Activated T-helper 17 cell treated with anti-CD3 and anti-CD28 coated beads, Interleukin-2, amount 50 U/mL, for 72 hours (primary cell): ENCODE results near the gene ZRANB1. TPM values are rescaled to one million over a fixed set of nuclear protein-coding genes. Genes with fewer than 3 reads are reported as not detected.

Experiments
- ATAC-seq: fragments of 150-1000 bp; cut with Tn5 transposase; replicated peaks from 2 replicates; pipeline ENCODE4 v1.10.0; 2021; ENCODE audit warnings: mild to moderate bottlenecking, moderate library complexity
- H3K27ac Mint-ChIP-seq: one replicate; pipeline ENCODE4 v1.8.0; 2022; ENCODE audit warnings: mixed read lengths
- H3K27me3 Mint-ChIP-seq: one replicate; pipeline ENCODE4 v1.8.0; 2022; ENCODE audit warnings: mixed read lengths
- H3K36me3 Mint-ChIP-seq: one replicate; pipeline ENCODE4 v1.8.0; 2022; ENCODE audit warnings: low read depth, mild to moderate bottlenecking, mixed read lengths
- H3K4me1 Mint-ChIP-seq: one replicate; pipeline ENCODE4 v1.8.0; 2022; ENCODE audit warnings: mixed read lengths
- H3K4me3 Mint-ChIP-seq: one replicate; pipeline ENCODE4 v1.8.0; 2022; ENCODE audit warnings: mild to moderate bottlenecking, mixed read lengths
- H3K9me3 Mint-ChIP-seq: one replicate; pipeline ENCODE4 v1.8.0; 2022; ENCODE audit warnings: mixed read lengths
- total RNA-seq, 2 donors: library from RNA; stranded (reverse); gene quantifications; one replicate each; pipeline ENCODE4 v1.2.3, GENCODE V29; 2022

The ZRANB1 gene
- total RNA-seq, 2 donors from 2014 or later = 7.9 to 8.7 TPM

- H3K4me1 Mint-ChIP-seq = peaks cover 24% of the 10 kb centered on the region
- no peaks in the 10 kb centered on the region for H3K9me3 Mint-ChIP-seq
- no peak overlapping the region for H3K4me3 Mint-ChIP-seq
- H3K27ac Mint-ChIP-seq = no peak overlapping the region
- no peaks in the 10 kb centered on the region for H3K27me3 Mint-ChIP-seq
- peaks cover 40% of the 10 kb centered on the region for H3K36me3 Mint-ChIP-seq
- ATAC-seq = no peak
Measured at GRCh38 chr10:124942317-124943169, 620 bp downstream of the ZRANB1 start.

- no peaks in the 10 kb centered on the region for H3K9me3 Mint-ChIP-seq
- peaks cover 48% of the 10 kb centered on the region for H3K36me3 Mint-ChIP-seq
- H3K4me3 Mint-ChIP-seq = peak overlapping the region; percentile 13
- peak overlapping the region; percentile 71 for H3K27ac Mint-ChIP-seq
- H3K4me1 Mint-ChIP-seq = peaks cover 27% of the 10 kb centered on the region
- ATAC-seq = peak; percentile 62
- no peaks in the 10 kb centered on the region for H3K27me3 Mint-ChIP-seq
Measured at GRCh38 chr10:124943301-124944092, 1.6 kb downstream of the ZRANB1 start.

DNA sequence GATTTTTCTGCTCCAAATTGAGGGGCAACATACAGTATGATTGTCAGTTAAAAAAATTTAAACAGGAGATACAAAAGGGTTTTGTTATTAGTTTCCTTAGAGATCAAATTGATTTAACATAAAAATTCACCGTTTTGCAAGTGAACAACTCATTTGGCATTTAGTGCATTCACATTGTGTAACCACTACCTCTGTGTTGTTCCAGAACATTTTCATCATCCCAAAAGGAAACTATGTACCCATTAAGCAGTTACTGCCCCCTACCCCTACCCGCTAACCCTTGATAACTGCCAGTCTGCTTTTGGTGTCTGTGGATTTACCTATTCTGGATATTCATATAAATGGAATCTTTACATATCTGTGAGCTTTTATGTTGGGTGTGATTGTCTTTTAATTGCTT, 3.1 kb downstream of the ZRANB1 start:
- no peak overlapping the region for H3K4me3 Mint-ChIP-seq
- H3K9me3 Mint-ChIP-seq = no peaks in the 10 kb centered on the region
- H3K27ac Mint-ChIP-seq = no peak overlapping the region
- H3K4me1 Mint-ChIP-seq = peaks cover 27% of the 10 kb centered on the region
- no peaks in the 10 kb centered on the region for H3K27me3 Mint-ChIP-seq
- ATAC-seq = no peak
- peaks cover 61% of the 10 kb centered on the region for H3K36me3 Mint-ChIP-seq

DNA sequence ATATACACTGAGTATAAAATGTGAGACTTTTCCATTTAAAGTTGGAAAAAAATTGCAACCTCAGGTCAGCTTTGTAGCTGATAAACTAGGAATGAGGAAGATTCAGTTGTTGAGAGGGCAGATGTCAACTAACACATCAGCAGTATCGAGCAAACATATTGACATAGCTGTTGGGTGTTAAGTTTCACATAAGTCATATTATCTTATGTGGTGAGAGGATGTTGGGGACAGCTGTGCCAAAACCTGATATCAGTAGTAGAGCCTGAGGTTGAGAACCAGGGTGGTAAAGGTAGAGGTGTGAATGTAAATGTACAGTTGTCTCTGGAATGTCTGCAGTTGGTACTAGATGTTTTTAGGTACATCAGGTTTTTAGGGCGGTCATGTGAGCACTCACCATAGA, 5.0 kb downstream of the ZRANB1 start:
- no peak overlapping the region for H3K27ac Mint-ChIP-seq
- H3K9me3 Mint-ChIP-seq = no peaks in the 10 kb centered on the region
- H3K4me1 Mint-ChIP-seq = peaks cover 26% of the 10 kb centered on the region
- no peak overlapping the region for H3K4me3 Mint-ChIP-seq
- peaks cover 61% of the 10 kb centered on the region for H3K36me3 Mint-ChIP-seq
- no peaks in the 10 kb centered on the region for H3K27me3 Mint-ChIP-seq
- peak; percentile 23 for ATAC-seq

DNA sequence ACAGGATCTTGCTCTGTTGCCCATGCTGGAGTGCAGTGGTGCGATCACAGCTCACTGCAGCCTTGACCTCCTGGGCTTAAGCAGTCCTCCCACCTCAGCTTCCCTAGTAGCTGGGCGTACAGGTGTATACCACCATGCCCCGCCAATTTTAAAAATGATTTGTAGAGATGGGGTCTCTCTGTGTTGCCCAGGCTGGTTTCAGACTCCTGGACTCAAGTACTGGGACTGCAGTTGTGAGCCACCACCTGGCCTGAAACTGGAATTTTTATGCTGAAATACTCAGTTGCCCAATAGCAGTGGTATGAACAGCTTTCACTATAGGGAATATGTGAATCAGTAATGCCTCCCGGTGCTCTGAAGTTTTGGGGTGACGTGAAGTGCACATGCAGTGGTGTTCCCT, 7.6 kb downstream of the ZRANB1 start:
- Mint-ChIP-seq H3K27me3 (no peaks in the 10 kb centered on the region), H3K4me1 (peaks cover 16% of the 10 kb centered on the region), H3K4me3 (no peak overlapping the region), H3K27ac (no peak overlapping the region), H3K36me3 (peaks cover 54% of the 10 kb centered on the region), H3K9me3 (no peaks in the 10 kb centered on the region)
- no peak for ATAC-seq

GRCh38 chr10:124952123-124952522, 10.2 kb downstream of the ZRANB1 start:
- Mint-ChIP-seq H3K27ac (peak overlapping the region; percentile 50), H3K27me3 (no peaks in the 10 kb centered on the region), H3K4me3 (no peak overlapping the region), H3K9me3 (no peaks in the 10 kb centered on the region), H3K36me3 (peaks cover 41% of the 10 kb centered on the region), H3K4me1 (peaks cover 16% of the 10 kb centered on the region)
- no peak for ATAC-seq

DNA sequence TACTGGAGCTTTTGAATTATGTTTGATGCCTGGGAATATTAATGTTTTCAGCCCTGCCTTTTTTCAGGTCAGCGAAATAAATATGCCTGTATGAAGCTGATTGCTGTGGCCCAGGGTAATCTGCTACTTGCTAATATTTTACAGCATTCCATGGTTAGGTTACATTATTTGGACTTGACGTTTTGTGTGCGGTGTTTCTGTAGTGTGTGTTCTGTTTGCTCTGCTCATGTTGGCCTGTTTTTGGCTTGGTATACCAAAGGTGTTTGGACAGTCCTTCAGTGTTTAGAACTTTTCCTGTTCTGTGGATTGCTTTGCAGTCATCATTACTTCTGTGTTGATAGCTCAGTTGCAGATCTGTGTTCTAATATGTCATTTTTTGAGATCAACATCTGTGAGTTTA, 11.5 kb downstream of the ZRANB1 start:
- peak overlapping the region; percentile 59 for H3K27ac Mint-ChIP-seq
- H3K36me3 Mint-ChIP-seq = peaks cover 37% of the 10 kb centered on the region
- H3K4me3 Mint-ChIP-seq = no peak overlapping the region
- peaks cover 11% of the 10 kb centered on the region for H3K4me1 Mint-ChIP-seq
- H3K9me3 Mint-ChIP-seq = no peaks in the 10 kb centered on the region
- ATAC-seq = no peak
- H3K27me3 Mint-ChIP-seq = no peaks in the 10 kb centered on the region

DNA sequence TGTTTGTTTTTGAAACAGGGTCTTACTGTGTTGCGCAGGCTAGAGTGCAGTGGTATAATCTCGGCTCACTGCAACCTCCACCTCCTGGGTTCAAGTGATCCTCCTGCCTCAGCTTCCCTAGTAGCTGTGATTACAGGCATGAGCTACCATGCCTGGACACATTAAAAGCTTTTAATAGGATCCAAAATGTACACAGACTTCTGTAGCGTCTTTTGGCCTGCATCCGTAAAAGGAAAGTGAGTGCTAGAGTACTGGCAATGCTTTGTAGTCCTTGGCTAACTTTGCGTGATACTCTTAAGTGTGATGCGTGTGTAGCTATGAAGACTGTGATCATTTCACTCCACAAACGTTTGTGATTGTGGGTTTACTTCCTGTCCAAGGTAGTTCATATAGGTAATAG, 13.3 kb downstream of the ZRANB1 start:
- H3K4me3 Mint-ChIP-seq = no peak overlapping the region
- H3K4me1 Mint-ChIP-seq = peaks cover 20% of the 10 kb centered on the region
- H3K27ac Mint-ChIP-seq = no peak overlapping the region
- peaks cover 24% of the 10 kb centered on the region for H3K36me3 Mint-ChIP-seq
- no peaks in the 10 kb centered on the region for H3K27me3 Mint-ChIP-seq
- ATAC-seq = no peak
- no peaks in the 10 kb centered on the region for H3K9me3 Mint-ChIP-seq

DNA sequence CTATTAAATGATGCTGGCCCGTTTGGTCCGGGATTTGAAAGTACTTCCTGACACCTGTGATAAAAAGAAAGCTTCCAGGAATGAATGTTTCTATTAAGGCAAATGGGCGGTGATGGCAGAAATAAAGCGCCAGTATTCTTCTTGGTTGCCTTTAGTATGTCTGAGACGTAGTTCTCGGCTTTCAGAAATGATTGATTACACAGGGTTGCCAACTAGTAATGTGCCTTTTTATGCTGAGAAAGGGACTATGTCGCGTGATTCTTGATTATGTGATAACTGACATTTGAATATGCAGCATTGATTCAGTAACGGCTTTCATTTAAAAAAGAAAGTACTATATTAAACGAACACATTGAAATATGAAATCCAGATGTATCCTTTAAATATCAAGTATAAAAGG, 13.9 kb downstream of the ZRANB1 start:
- no peaks in the 10 kb centered on the region for H3K27me3 Mint-ChIP-seq
- H3K36me3 Mint-ChIP-seq = peaks cover 24% of the 10 kb centered on the region
- no peak for ATAC-seq
- no peak overlapping the region for H3K4me3 Mint-ChIP-seq
- no peaks in the 10 kb centered on the region for H3K9me3 Mint-ChIP-seq
- H3K27ac Mint-ChIP-seq = no peak overlapping the region
- H3K4me1 Mint-ChIP-seq = peaks cover 20% of the 10 kb centered on the region

GRCh38 chr10:124956764-124957163, 14.8 kb downstream of the ZRANB1 start:
- Mint-ChIP-seq H3K4me3 (no peak overlapping the region), H3K4me1 (peaks cover 25% of the 10 kb centered on the region), H3K27me3 (no peaks in the 10 kb centered on the region), H3K9me3 (no peaks in the 10 kb centered on the region), H3K27ac (no peak overlapping the region), H3K36me3 (peaks cover 30% of the 10 kb centered on the region)
- no peak for ATAC-seq

DNA sequence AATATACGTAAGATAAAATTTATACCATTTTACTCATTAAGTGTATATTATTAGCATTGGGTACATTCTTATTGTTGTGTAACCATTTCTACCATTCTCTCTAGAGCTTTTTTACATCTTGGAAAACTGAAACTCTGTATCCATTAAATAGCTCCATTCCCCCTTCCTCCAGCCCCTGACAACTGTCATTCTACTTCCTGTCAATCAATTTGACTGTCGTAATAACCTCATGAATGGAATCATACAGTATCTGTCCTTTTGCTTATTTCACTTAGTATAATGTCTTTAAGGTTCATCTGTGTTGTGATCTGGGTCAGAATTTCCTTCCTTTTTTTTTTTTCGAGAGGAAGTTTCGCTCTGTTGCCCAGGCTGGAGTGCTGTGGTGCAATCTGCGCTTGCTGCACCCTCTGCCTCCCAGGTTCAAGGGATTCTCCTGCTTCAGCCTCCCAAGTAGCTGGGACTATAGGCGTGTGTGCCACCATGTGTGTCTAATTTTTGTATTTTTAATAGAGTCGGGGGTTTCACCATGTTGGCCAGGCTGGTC, 15.6 kb downstream of the ZRANB1 start:
- Mint-ChIP-seq H3K36me3 (peaks cover 25% of the 10 kb centered on the region), H3K27ac (no peak overlapping the region), H3K4me3 (no peak overlapping the region), H3K4me1 (peaks cover 20% of the 10 kb centered on the region), H3K27me3 (no peaks in the 10 kb centered on the region), H3K9me3 (no peaks in the 10 kb centered on the region)
- ATAC-seq = no peak

DNA sequence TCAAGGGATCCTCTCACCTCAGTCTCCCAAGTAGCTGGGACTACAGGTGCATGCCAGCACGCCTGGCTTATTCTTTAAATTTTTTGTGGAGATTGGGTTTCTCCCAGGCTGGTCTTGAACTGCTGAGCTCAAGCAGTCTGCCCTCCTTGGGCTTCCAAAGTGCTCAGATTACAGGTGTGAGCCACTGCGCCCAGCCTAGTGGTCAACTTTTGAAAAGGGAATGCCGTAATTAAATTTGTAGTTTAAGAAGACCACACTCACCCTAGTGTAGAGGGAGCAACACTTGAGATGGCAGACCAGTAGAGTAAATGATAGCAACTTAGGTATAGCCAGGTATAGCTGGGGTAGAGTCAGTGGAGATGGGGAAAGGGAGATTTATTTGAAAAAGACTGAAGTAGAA, 17.6 kb downstream of the ZRANB1 start:
- Mint-ChIP-seq H3K4me3 (no peak overlapping the region), H3K9me3 (no peaks in the 10 kb centered on the region), H3K36me3 (peaks cover 29% of the 10 kb centered on the region), H3K27me3 (no peaks in the 10 kb centered on the region), H3K27ac (no peak overlapping the region), H3K4me1 (peaks cover 14% of the 10 kb centered on the region)
- no peak for ATAC-seq

DNA sequence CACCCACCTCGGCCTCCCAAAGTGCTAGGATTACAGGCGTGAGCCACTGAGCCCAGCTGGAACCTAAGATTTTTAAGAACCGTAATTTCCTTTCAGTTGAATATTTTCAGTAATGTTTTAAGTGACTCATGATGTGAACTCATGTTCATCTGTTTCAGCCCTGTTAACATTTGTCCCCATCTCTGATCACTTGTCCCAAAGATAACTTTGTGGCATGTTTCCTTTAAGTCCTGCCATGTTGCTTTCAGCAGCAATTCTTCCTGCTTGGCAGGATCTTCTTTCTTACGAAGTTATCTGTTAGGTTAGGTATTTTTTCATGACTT, 19.3 kb downstream of the ZRANB1 start:
- Mint-ChIP-seq H3K9me3 (no peaks in the 10 kb centered on the region), H3K36me3 (peaks cover 44% of the 10 kb centered on the region), H3K27me3 (no peaks in the 10 kb centered on the region), H3K27ac (peak overlapping the region; percentile 63), H3K4me3 (no peak overlapping the region), H3K4me1 (peaks cover 18% of the 10 kb centered on the region)
- ATAC-seq = peak; percentile 51

DNA sequence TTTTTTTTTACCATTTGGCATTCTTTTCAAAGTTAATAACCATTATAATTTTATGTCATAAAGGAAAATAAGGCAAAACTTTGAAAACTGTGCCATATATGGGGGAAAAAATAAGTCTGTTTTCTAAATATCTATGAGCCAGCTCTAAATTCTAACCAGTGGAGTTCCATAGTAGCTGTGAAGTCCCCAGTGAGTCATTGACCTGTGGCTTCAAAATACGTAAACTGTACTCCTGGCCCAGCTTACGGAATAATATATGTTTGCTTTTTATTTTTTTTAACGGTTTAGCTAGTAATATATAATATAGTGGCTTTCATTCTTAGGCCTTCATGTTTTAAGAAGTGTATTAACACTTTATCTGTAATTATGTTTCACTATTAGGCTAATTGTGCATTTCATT, 20.5 kb downstream of the ZRANB1 start:
- H3K27me3 Mint-ChIP-seq = no peaks in the 10 kb centered on the region
- H3K4me3 Mint-ChIP-seq = no peak overlapping the region
- no peaks in the 10 kb centered on the region for H3K9me3 Mint-ChIP-seq
- H3K4me1 Mint-ChIP-seq = peaks cover 24% of the 10 kb centered on the region
- peaks cover 56% of the 10 kb centered on the region for H3K36me3 Mint-ChIP-seq
- H3K27ac Mint-ChIP-seq = no peak overlapping the region
- no peak for ATAC-seq
